ENCODE results near the gene UNC5B. TPM values are rescaled to one million over a fixed set of nuclear protein-coding genes. Genes with fewer than 3 reads are reported as not detected.

UNC5B gene
- total RNA-seq, 4 donors from 2014 or later, result 3.4 to 5.2 (median 3.9) TPM

DNA sequence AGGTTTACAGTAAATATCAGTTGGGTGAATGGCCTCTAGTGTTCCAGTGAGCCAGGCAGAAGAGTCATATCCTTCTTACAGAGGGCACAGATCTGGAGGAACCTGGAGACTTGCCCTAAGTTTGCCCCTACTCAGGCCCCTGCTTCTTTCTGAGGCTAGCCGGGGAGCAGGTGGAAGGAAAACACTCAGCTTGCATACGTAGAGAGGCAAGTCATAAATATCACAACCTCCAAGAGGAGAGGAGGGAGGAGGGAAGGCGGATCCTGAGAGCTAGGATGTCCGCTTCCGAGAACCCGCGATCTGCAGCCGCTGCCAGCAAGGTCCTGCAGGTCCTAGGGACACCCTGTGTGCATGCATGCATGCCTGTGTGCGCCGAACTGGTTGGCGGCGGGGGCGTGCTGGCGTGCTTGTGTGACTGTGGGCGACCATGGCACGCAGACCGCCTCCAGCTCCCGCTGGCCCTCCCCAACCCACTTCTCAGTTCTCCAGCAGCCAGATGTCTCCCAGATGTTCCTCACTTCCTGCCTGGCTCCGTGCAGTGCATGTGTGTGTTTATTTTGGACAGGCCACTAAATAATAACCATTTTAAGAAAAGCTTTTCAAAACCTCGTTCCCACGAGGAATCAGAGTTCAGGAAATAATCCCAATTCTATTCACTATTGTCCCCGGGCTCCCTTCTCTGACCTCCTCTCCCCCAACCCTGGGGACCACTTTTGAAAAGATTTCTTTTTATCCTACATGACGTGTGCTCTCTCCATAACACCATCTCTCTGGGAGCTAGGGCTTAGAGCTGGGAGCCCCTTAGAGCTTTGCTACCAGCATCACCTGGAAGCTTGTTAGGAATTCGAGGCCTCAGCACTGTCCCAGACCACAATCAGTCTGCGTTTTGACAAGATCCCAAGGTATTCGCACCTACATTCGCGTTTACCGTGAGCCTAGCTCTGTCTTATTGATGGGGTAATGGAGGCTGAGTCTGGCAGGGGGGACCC lies 32.4 kb downstream of the UNC5B start:
- no peak for DNase-seq (ENCODE audit: low spot score)
- TF ChIP-seq CTCF (IDR thresholded peaks at IDR 0.05), result no peak

GRCh38 chr10:71245420-71246325 lies 33.3 kb downstream of the UNC5B start:
- ATAC-seq (ENCODE audit: low FRiP score) (no peak), DNase-seq (ENCODE audit: low spot score) (no peak)
- TF ChIP-seq CTCF (IDR thresholded peaks at IDR 0.05), result no peak

More for the DNA sequence above, 32.4 kb downstream of the UNC5B start:
- no peak for ATAC-seq (ENCODE audit: low FRiP score)

GRCh38 chr10:71246591-71247413 lies 34.4 kb downstream of the UNC5B start:
- DNase-seq (ENCODE audit: low spot score), result no peak
- TF ChIP-seq CTCF (IDR thresholded peaks at IDR 0.05), result no peak
- ATAC-seq (ENCODE audit: low FRiP score), result no peak

GRCh38 chr10:71247414-71247705 lies 35.0 kb downstream of the UNC5B start:
- ATAC-seq (ENCODE audit: low FRiP score), result no peak
- TF ChIP-seq CTCF (IDR thresholded peaks at IDR 0.05), result no peak
- no peak for DNase-seq (ENCODE audit: low spot score)

DNA sequence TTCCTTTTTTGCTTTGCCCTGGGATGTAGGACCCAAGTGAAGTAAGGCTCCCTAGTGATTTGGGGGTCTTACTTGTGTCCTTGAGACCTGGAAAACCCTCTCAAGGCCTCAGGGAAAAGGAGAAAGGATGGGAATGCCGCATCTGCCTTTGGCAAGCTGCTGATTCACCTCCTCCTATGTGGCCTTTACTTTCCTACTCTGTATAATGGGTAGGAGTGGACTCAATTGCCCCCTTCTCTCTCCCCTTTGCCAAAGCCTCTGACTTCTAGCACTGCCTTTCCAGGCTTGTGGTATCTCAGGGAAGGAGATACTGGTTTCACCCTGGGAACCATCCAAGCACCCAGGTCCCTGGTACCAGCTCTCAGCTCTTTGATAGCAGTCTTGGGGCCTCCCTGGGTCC lies 35.4 kb downstream of the UNC5B start:
- ATAC-seq (ENCODE audit: low FRiP score), result no peak
- DNase-seq (ENCODE audit: low spot score), result no peak
- TF ChIP-seq CTCF (IDR thresholded peaks at IDR 0.05), result no peak

- no peak for ATAC-seq (ENCODE audit: low FRiP score)
- no peak for TF ChIP-seq CTCF (IDR thresholded peaks at IDR 0.05)
- no peak for DNase-seq (ENCODE audit: low spot score)
Observed at GRCh38 chr10:71248210-71248609, 35.8 kb downstream of the UNC5B start.

Measured in omental fat pad (tissue), 4 donors.